ENCODE measurements around the gene UFD1.

DNA sequence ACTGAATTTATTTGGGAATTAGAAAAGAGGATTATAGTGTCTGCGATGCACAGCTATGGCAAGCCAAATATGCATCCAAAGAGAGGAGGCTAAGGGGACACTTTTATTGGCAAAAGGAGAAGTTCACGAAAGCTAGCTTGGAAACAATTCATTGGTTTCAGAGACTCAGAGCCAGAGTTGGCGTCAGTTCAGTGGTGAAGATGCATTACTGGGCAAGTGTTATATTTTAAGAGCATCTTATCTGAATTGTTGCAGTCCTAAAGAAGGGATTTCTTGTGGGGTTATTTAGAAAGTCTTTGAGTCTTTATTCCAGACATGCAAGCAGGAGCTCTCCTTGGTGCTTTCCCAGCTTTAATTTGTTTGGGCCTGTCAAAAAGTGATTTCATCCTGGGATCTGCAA lies 30.2 kb upstream of the UFD1 start:
- TF ChIP-seq FOXK2 (IDR thresholded peaks at IDR 0.05) (no peak), ARNT (IDR thresholded peaks at IDR 0.05) (no peak), SP1 (IDR thresholded peaks at IDR 0.05) (no peak), TARDBP (IDR thresholded peaks at IDR 0.05) (no peak), FOXM1 (IDR thresholded peaks at IDR 0.05; ENCODE audit: borderline replicate concordance) (no peak), ELF4 (IDR thresholded peaks at IDR 0.05) (no peak), FOXA1 (IDR thresholded peaks at IDR 0.05) (no peak)

Data from HEK293T (cell line).